ENCODE data around the gene DTNA. TPM values are rescaled to one million over a fixed set of nuclear protein-coding genes. Genes with fewer than 3 reads are reported as not detected.

The DTNA gene
- total RNA-seq, 1 experiment from 2014 or later, result 9.6 TPM

DNA sequence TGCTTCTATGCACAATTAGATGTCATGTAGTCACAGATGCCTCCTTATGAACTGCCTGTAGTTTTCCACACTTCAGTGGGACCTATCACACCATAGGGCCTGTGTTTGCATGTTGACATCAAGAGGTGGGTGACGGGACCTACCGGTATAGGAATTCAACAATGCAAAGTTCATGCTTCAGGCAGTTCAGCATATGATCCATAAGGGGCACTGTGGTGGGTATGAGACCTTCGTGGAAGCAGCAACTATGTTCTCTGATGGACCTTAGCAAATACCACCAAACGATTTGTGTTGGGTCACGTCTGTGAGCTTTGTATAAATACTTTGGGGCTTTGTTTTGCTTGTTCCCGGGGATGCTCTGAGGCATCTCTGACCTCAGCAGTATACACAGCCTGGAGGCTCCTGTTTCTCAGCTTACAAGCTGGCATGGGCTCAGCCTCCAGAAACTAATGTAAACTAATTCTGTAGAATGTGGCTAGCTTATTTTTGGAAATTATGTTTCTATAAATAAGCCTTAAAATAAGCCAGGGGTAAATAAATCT is 111.6 kb downstream of the DTNA start:
- Histone ChIP-seq H3K4me3 (replicated peaks in 1 of 2; ENCODE audit: low read depth in 1 of 2, low read length in 2 of 2) (no peak overlapping the region), H3K9ac (ENCODE audit: low read length) (no peak overlapping the region), H3K79me2 (ENCODE audit: insufficient read depth, low read length) (no peaks in the 10 kb centered on the region), H3K36me3 (ENCODE audit: control insufficient read depth in 1 of 2, insufficient read depth in 2 of 2, low read length in 2 of 2) (no peaks in the 10 kb centered on the region), H3K4me2 (ENCODE audit: low read length) (no peak overlapping the region), H3K4me1 (ENCODE audit: control insufficient read depth in 1 of 2, insufficient read depth in 2 of 2, low read length in 2 of 2) (no peaks in the 10 kb centered on the region), H4K20me1 (ENCODE audit: insufficient read depth) (no peaks in the 10 kb centered on the region), H2AFZ (ENCODE audit: low read depth, low read length, poor library complexity, severe bottlenecking) (no peak overlapping the region), H3K27ac (ENCODE audit: low read depth, low read length) (no peak overlapping the region), H3K9me3 (ENCODE audit: control insufficient read depth in 1 of 2, insufficient read depth in 1 of 2, low read depth in 1 of 2, low read length in 2 of 2) (no peaks in the 10 kb centered on the region), H3K27me3 (ENCODE audit: insufficient read depth, low read length) (no peaks in the 10 kb centered on the region), H3K9me2 (ENCODE audit: insufficient read depth) (no peaks in the 10 kb centered on the region)
- no peak for TF ChIP-seq ELF1 (IDR thresholded peaks at IDR 0.05; ENCODE audit: borderline replicate concordance, low read depth)
- TF ChIP-seq CTCF (IDR thresholded peaks at IDR 0.05 in 2 of 3, conservative IDR thresholded peaks at IDR 0.05 in 1 of 3; ENCODE audit: borderline replicate concordance in 1 of 3, insufficient read depth in 1 of 3, low read depth in 2 of 3, low read length in 2 of 3), result peak in 1 of 3 experiments; percentile 28; a peak in 2 of 6 replicates
- peak; percentile 60 for ATAC-seq
- CTCF ChIA-PET, result no interaction called here
- POLR2A ChIA-PET, result no interaction called here
- BruUV-seq (replicated peaks), result no TSS peak
- RAD21 ChIA-PET (ENCODE audit: low non-redundant PET in 1 of 2, low total read pairs in 2 of 2, uncharacterized antibody in 2 of 2, unreplicated experiment in 2 of 2), result no interaction called here
- intact Hi-C loops (cut with micrococcal nuclease), result no loop called here
- no peak for DNase-seq (ENCODE audit: low read depth, low spot score)

GRCh38 chr18:34828093-34828492 is 118.0 kb downstream of the DTNA start:
- no peak overlapping the region for H2AFZ ChIP-seq (ENCODE audit: low read depth, low read length, poor library complexity, severe bottlenecking)
- intact Hi-C loops (cut with micrococcal nuclease), result no loop called here
- no peak for ATAC-seq
- no peaks in the 10 kb centered on the region for H3K9me2 ChIP-seq (ENCODE audit: insufficient read depth)
- H3K9me3 ChIP-seq (ENCODE audit: control insufficient read depth in 1 of 2, insufficient read depth in 1 of 2, low read depth in 1 of 2, low read length in 2 of 2), result no peaks in the 10 kb centered on the region
- BruUV-seq (replicated peaks), result no TSS peak
- H4K20me1 ChIP-seq (ENCODE audit: insufficient read depth), result no peaks in the 10 kb centered on the region
- no peak overlapping the region for H3K9ac ChIP-seq (ENCODE audit: low read length)
- no peak for DNase-seq (ENCODE audit: low read depth, low spot score)
- H3K27me3 ChIP-seq (ENCODE audit: insufficient read depth, low read length), result no peaks in the 10 kb centered on the region
- ChIA-PET POLR2A (no interaction called here), RAD21 (ENCODE audit: low non-redundant PET in 1 of 2, low total read pairs in 2 of 2, uncharacterized antibody in 2 of 2, unreplicated experiment in 2 of 2) (no interaction called here), CTCF (no interaction called here)
- H3K4me2 ChIP-seq (ENCODE audit: low read length), result no peak overlapping the region
- no peak overlapping the region for H3K4me3 ChIP-seq (replicated peaks in 1 of 2; ENCODE audit: low read depth in 1 of 2, low read length in 2 of 2)
- H3K36me3 ChIP-seq (ENCODE audit: control insufficient read depth in 1 of 2, insufficient read depth in 2 of 2, low read length in 2 of 2), result no peaks in the 10 kb centered on the region
- no peak for TF ChIP-seq POLR2AphosphoS5 (IDR thresholded peaks at IDR 0.05; ENCODE audit: low read depth, low read length)
- TF ChIP-seq, protein P1, sequence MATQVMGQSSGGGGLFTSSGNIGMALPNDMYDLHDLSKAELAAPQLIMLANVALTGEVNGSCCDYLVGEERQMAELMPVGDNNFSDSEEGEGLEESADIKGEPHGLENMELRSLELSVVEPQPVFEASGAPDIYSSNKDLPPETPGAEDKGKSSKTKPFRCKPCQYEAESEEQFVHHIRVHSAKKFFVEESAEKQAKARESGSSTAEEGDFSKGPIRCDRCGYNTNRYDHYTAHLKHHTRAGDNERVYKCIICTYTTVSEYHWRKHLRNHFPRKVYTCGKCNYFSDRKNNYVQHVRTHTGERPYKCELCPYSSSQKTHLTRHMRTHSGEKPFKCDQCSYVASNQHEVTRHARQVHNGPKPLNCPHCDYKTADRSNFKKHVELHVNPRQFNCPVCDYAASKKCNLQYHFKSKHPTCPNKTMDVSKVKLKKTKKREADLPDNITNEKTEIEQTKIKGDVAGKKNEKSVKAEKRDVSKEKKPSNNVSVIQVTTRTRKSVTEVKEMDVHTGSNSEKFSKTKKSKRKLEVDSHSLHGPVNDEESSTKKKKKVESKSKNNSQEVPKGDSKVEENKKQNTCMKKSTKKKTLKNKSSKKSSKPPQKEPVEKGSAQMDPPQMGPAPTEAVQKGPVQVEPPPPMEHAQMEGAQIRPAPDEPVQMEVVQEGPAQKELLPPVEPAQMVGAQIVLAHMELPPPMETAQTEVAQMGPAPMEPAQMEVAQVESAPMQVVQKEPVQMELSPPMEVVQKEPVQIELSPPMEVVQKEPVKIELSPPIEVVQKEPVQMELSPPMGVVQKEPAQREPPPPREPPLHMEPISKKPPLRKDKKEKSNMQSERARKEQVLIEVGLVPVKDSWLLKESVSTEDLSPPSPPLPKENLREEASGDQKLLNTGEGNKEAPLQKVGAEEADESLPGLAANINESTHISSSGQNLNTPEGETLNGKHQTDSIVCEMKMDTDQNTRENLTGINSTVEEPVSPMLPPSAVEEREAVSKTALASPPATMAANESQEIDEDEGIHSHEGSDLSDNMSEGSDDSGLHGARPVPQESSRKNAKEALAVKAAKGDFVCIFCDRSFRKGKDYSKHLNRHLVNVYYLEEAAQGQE (IDR thresholded peaks at IDR 0.05; ENCODE audit: low read depth), result no peak
- no peak overlapping the region for H3K27ac ChIP-seq (ENCODE audit: low read depth, low read length)
- no peaks in the 10 kb centered on the region for H3K79me2 ChIP-seq (ENCODE audit: insufficient read depth, low read length)
- H3K4me1 ChIP-seq (ENCODE audit: control insufficient read depth in 1 of 2, insufficient read depth in 2 of 2, low read length in 2 of 2), result no peaks in the 10 kb centered on the region

Data from HCT116 (cell line).